HCT116 (cell line): ENCODE results near the gene MOGAT3. TPM values are rescaled to one million over a fixed set of nuclear protein-coding genes. Genes with fewer than 3 reads are reported as not detected.

Source experiments
- ATAC-seq: fragments of 200-7000 bp; cut with Tn5 transposase; 2 replicates; pipeline ENCODE4 v1.9.1; 2020; ENCODE audit warnings: mild to moderate bottlenecking, moderate library complexity
- BruUV-seq: library from RNA; stranded (reverse); fragments of 400-500 nt; replicated peaks from 2 replicates; lab custom pipeline; 2021; lab: Mats Ljungman, UMichigan
- CTCF ChIA-PET: fragments of 300-600 bp; sonication (Branson Sonifier 250); formaldehyde crosslinking; loops from one replicate; lab custom pipeline; 2021; ENCODE audit warnings: antibody characterized with exemption; lab: Charles Lee
- POLR2A ChIA-PET: fragments of 300-600, 350-600 bp; sonication (Branson Sonifier 250); formaldehyde crosslinking; loops from one replicate; lab custom pipeline; 2021; ENCODE audit warnings: antibody characterized with exemption; lab: Charles Lee
- RAD21 ChIA-PET, 2 experiments: fragments of 300-600 bp; sonication (Branson Sonifier 250); formaldehyde crosslinking; loops; one replicate each; lab custom pipeline; 2023; ENCODE audit warnings: low total read pairs in 2 of 2; ENCODE audit not compliant: uncharacterized antibody in 2 of 2, unreplicated experiment in 2 of 2, low non-redundant PET in 1 of 2; lab: Charles Lee
- DNase-seq: peaks from one replicate; pipeline ENCODE4 v3.0.0-alpha.2; 2010; ENCODE audit warnings: low read depth, low spot score
- H2AFZ ChIP-seq: fragments of 200-600 bp; shearing (Covaris generic), sonication (generic); 2 replicates; pipeline ENCODE4 v1.6.1; 2017; ENCODE audit warnings: low read depth, mixed run types, mixed read lengths, antibody characterized with exemption, low read length; ENCODE audit not compliant: poor library complexity, severe bottlenecking
- H3K27ac ChIP-seq: 2 replicates; pipeline ENCODE4 v1.5.1; 2012; ENCODE audit warnings: low read depth, low read length
- H3K27me3 ChIP-seq: fragments of 200-600 bp; sonication (generic); 2 replicates; pipeline ENCODE4 v1.6.1; 2016; ENCODE audit warnings: mixed run types, low read length, mixed read lengths; ENCODE audit not compliant: insufficient read depth
- H3K36me3 ChIP-seq, 2 experiments: fragments of 200-500 bp in 1 of 2; fragments of 200-600 bp in 1 of 2; sonication (Bioruptor generic) in 1 of 2; sonication (generic) in 1 of 2; 2 replicates each; pipeline versions ENCODE4 v1.5.1 to v1.6.1; 2014 to 2016; ENCODE audit warnings: low read length in 2 of 2, inconsistent platforms in 1 of 2, mixed read lengths in 1 of 2, mixed run types in 1 of 2; ENCODE audit not compliant: insufficient read depth in 2 of 2, control insufficient read depth in 1 of 2
- H3K4me1 ChIP-seq, 2 experiments: fragments of 200-600 bp in 1 of 2; sonication (generic) in 1 of 2; 2 replicates each; pipeline versions ENCODE4 v1.5.1 to v1.6.1; 2012 to 2017; ENCODE audit warnings: low read length in 2 of 2, inconsistent platforms in 1 of 2, mild to moderate bottlenecking in 1 of 2, mixed read lengths in 1 of 2, mixed run types in 1 of 2, moderate library complexity in 1 of 2; ENCODE audit not compliant: insufficient read depth in 2 of 2, control insufficient read depth in 1 of 2
- H3K4me2 ChIP-seq: fragments of 200-600 bp; sonication (generic); 2 replicates; pipeline ENCODE4 v1.6.1; 2017; ENCODE audit warnings: mixed run types, low read length, mixed read lengths
- H3K4me3 ChIP-seq, 2 experiments: fragments of 200-600 bp in 1 of 2; sonication (generic) in 1 of 2; replicated peaks in 1 of 2; 2 replicates each; pipeline ENCODE4 v1.5.1; 2011 to 2016; ENCODE audit warnings: low read length in 2 of 2, control low read depth in 1 of 2, low read depth in 1 of 2, mild to moderate bottlenecking in 1 of 2, mixed read lengths in 1 of 2, mixed run types in 1 of 2
- H3K79me2 ChIP-seq: fragments of 200-600 bp; sonication (generic); 2 replicates; pipeline ENCODE4 v1.6.1; 2017; ENCODE audit warnings: mild to moderate bottlenecking, mixed run types, low read length, moderate library complexity, mixed read lengths; ENCODE audit not compliant: insufficient read depth
- H3K9ac ChIP-seq: fragments of 200-600 bp; sonication (generic); 2 replicates; pipeline ENCODE4 v1.6.1; 2016; ENCODE audit warnings: low read length, mixed read lengths
- H3K9me2 ChIP-seq: fragments of 200-600 bp; sonication (generic), shearing (Covaris generic); 2 replicates; pipeline ENCODE4 v1.6.1; 2017; ENCODE audit warnings: mixed run types, mild to moderate bottlenecking, moderate library complexity; ENCODE audit not compliant: insufficient read depth
- H3K9me3 ChIP-seq, 2 experiments: fragments of 200-500 bp in 1 of 2; fragments of 200-600 bp in 1 of 2; sonication (Bioruptor generic) in 1 of 2; sonication (generic) in 1 of 2; 2 replicates each; pipeline ENCODE4 v1.6.1; 2014 to 2017; ENCODE audit warnings: low read length in 2 of 2, mixed read lengths in 2 of 2, inconsistent platforms in 1 of 2, low read depth in 1 of 2, mild to moderate bottlenecking in 1 of 2, mixed run types in 1 of 2, moderate library complexity in 1 of 2; ENCODE audit not compliant: control insufficient read depth in 1 of 2, insufficient read depth in 1 of 2
- H4K20me1 ChIP-seq: fragments of 200-600 bp; sonication (generic), shearing (Covaris generic); 2 replicates; pipeline ENCODE4 v1.6.1; 2017; ENCODE audit warnings: mixed run types, mild to moderate bottlenecking, moderate library complexity; ENCODE audit not compliant: insufficient read depth
- CEBPB ChIP-seq: IDR thresholded peaks from 2 replicates; pipeline ENCODE4 v1.6.1; 2012; ENCODE audit warnings: low read depth
- EGR1 ChIP-seq: IDR thresholded peaks from 2 replicates; pipeline ENCODE4 v1.6.1; 2012; ENCODE audit warnings: low read depth
- ELF1 ChIP-seq: IDR thresholded peaks from 2 replicates; pipeline ENCODE4 v1.6.1; 2012; ENCODE audit warnings: low read depth, borderline replicate concordance
- EZH2 ChIP-seq: fragments of 200-600 bp; sonication (generic); IDR thresholded peaks from 2 replicates; pipeline ENCODE4 v1.6.1; 2017; ENCODE audit warnings: antibody characterized with exemption, mixed run types
- EZH2phosphoT487 ChIP-seq: fragments of 200-600 bp; IDR thresholded peaks from 2 replicates; pipeline ENCODE4 v1.6.1; 2018; ENCODE audit warnings: antibody characterized with exemption, borderline replicate concordance
- FOSL1 ChIP-seq: IDR thresholded peaks from 2 replicates; pipeline ENCODE4 v1.6.1; 2012; ENCODE audit warnings: low read depth
- SIN3A ChIP-seq: IDR thresholded peaks from 2 replicates; pipeline ENCODE4 v1.6.1; 2012; ENCODE audit warnings: low read depth
- intact Hi-C: fragments of 100-400 bp; cut with micrococcal nuclease; formaldehyde crosslinking; loops from 2 replicates; pipeline ENCODE4 v1.10.0; 2022
- total RNA-seq: library from RNA; stranded (reverse); gene quantifications from one replicate; pipeline ENCODE4 v1.2.1, GENCODE V29; 2021; ENCODE audit not compliant: unreplicated experiment
- TF ChIP-seq, protein P1 (sequence below), 3 experiments: fragments of 200-600 bp in 1 of 3; sonication (generic) in 1 of 3; IDR thresholded peaks in 2 of 3; conservative IDR thresholded peaks in 1 of 3; 2 replicates each; pipeline ENCODE4 v1.5.1; 2012 to 2017; ENCODE audit warnings: low read depth in 2 of 3, low read length in 2 of 3, antibody characterized with exemption in 1 of 3, borderline replicate concordance in 1 of 3, control low read depth in 1 of 3, mild to moderate bottlenecking in 1 of 3, mixed read lengths in 1 of 3, mixed run types in 1 of 3, moderate library complexity in 1 of 3; ENCODE audit not compliant: insufficient read depth in 1 of 3

Gene MOGAT3
- total RNA-seq, 1 experiment from 2014 or later, result not detected

DNA sequence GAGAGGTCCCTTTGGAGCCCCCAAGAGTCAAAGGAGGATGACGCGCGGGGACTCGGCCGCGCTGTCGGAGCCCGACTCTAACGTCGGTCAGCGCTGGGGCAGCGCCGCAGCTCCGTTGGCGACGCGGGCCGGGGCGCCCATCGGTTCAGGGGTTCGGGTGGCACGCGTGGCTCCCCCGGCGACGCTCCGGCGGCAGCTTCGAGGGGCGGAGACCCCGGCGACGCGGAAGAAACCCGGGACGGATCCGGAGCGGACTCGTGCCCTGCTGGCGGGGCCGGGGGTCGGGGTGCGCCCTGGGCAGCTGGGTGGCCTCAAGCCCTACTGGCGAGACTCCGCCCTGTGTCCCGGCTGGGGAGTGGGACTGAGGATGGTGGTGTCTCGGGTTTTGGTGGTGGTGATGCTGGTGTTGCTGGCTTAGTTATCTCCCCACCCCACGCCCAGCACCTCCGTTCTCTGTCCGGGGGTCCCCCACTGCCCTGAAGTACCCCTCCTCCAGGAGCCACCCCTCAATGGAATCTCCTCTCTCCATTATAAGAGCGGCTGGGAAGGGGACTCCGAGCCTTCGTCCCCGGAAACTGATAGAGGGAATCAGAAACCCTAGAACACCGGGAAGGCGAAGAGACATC lies 20.6 kb downstream of the MOGAT3 start, which contains the start of gene NAT16:
Gene NAT16, minus strand, starts transcription at position 164 of the 626 bp plus-strand sequence. CDS start 5,486 bp downstream, outside the sequence.
- ChIA-PET CTCF (no interaction called here), POLR2A (no interaction called here), RAD21 (no interaction called here)
- intact Hi-C loops, result no loop called here
- H3K4me2 ChIP-seq, result no peak within 1 kb of the TSS
- TF ChIP-seq SIN3A, result no peak
- DNase-seq (no peak), ATAC-seq (no peak)
- H3K4me3 ChIP-seq, result no peak within 1 kb of the TSS
- no peak within 1 kb of the TSS for H3K9ac ChIP-seq
- no peaks in the 10 kb centered on the region for H3K9me2 ChIP-seq
- no peak within 1 kb of the TSS for H3K27ac ChIP-seq
- H3K27me3 ChIP-seq, result no peaks in the 10 kb centered on the region
- H4K20me1 ChIP-seq, result no peaks in the 10 kb centered on the region
- H3K4me1 ChIP-seq, result peaks cover 6 to 19% of the 10 kb centered on the region in 2 experiments; a peak in 3 of 4 replicates
- no peaks in the 10 kb centered on the region for H3K36me3 ChIP-seq
- no peaks in the 10 kb centered on the region for H3K79me2 ChIP-seq
- no peak within 1 kb of the TSS for H2AFZ ChIP-seq
- BruUV-seq, result no TSS peak
- no peaks in the 10 kb centered on the region for H3K9me3 ChIP-seq

DNA sequence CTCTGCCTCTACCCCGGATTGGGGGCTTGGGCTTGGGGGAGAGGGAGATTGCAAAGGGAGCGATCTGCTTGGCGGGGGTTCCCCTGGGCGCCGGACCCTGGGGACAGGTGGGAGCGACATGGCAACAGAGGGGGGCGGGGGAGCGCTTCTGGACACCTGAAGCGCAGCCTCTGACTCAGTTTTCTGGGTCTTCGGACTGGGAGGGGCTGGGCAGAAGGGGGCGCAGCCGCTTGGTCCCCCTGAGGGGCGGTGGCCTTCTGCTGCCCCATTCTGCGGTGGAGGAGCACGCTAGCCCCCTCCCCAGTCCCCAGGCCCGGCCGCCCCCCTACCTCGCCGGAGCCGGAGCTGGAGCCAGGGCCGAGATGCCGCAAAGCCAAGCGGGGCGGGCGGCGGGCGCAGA lies 21.1 kb downstream of the MOGAT3 start:
- intact Hi-C loops, result no loop called here
- no peaks in the 10 kb centered on the region for H3K79me2 ChIP-seq
- CTCF ChIA-PET, result no interaction called here
- H3K27me3 ChIP-seq, result no peaks in the 10 kb centered on the region
- H2AFZ ChIP-seq, result no peak overlapping the region
- POLR2A ChIA-PET, result no interaction called here
- no peak overlapping the region for H3K4me3 ChIP-seq
- no peak overlapping the region for H3K4me2 ChIP-seq
- ATAC-seq, result no peak
- no peak overlapping the region for H3K9ac ChIP-seq
- no peaks in the 10 kb centered on the region for H3K9me2 ChIP-seq
- TF ChIP-seq EZH2phosphoT487 (no peak), CEBPB (no peak), ELF1 (no peak), EZH2 (no peak), EGR1 (no peak), FOSL1 (no peak)
- TF ChIP-seq, protein P1, sequence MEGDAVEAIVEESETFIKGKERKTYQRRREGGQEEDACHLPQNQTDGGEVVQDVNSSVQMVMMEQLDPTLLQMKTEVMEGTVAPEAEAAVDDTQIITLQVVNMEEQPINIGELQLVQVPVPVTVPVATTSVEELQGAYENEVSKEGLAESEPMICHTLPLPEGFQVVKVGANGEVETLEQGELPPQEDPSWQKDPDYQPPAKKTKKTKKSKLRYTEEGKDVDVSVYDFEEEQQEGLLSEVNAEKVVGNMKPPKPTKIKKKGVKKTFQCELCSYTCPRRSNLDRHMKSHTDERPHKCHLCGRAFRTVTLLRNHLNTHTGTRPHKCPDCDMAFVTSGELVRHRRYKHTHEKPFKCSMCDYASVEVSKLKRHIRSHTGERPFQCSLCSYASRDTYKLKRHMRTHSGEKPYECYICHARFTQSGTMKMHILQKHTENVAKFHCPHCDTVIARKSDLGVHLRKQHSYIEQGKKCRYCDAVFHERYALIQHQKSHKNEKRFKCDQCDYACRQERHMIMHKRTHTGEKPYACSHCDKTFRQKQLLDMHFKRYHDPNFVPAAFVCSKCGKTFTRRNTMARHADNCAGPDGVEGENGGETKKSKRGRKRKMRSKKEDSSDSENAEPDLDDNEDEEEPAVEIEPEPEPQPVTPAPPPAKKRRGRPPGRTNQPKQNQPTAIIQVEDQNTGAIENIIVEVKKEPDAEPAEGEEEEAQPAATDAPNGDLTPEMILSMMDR (IDR thresholded peaks at IDR 0.05 in 2 of 3, conservative IDR thresholded peaks at IDR 0.05 in 1 of 3; ENCODE audit: borderline replicate concordance in 1 of 3, insufficient read depth in 1 of 3, low read depth in 2 of 3, low read length in 2 of 3), result no peak
- TF ChIP-seq, all 23 proteins: peak for 0
- Histone ChIP-seq H3K4me1 (peaks cover 6 to 14% of the 10 kb centered on the region in 2 experiments; a peak in 3 of 4 replicates), H3K27ac (no peak overlapping the region), H4K20me1 (no peaks in the 10 kb centered on the region), H3K9me3 (no peaks in the 10 kb centered on the region), H3K36me3 (no peaks in the 10 kb centered on the region)
- RAD21 ChIA-PET, result no interaction called here
- BruUV-seq, result no TSS peak
- DNase-seq, result no peak
